Ishikawa (cell line): ENCODE data around the gene USE1.
A peak's percentile ranks its signal among the peaks of the same experiment; 100 is the strongest.

Experiments
- CEBPB ChIP-seq: IDR thresholded peaks from 2 replicates; pipeline ENCODE4 v1.6.1; 2012
- CREB1 ChIP-seq: IDR thresholded peaks from 2 replicates; pipeline ENCODE4 v1.6.1; 2012; ENCODE audit warnings: low read depth
- EGR1 ChIP-seq: IDR thresholded peaks from 2 replicates; pipeline ENCODE4 v1.6.1; 2012
- EP300 ChIP-seq: IDR thresholded peaks from 2 replicates; pipeline ENCODE4 v1.6.1; 2012; ENCODE audit warnings: borderline replicate concordance
- FOXM1 ChIP-seq: IDR thresholded peaks from 2 replicates; pipeline ENCODE4 v1.6.1; 2012; ENCODE audit warnings: low read depth, borderline replicate concordance
- NFIC ChIP-seq: IDR thresholded peaks from 2 replicates; pipeline ENCODE4 v1.6.1; 2012
- RAD21 ChIP-seq: IDR thresholded peaks from 2 replicates; pipeline ENCODE4 v1.6.1; 2012; ENCODE audit warnings: low read depth
- TAF1 ChIP-seq: IDR thresholded peaks from 2 replicates; pipeline ENCODE4 v1.6.1; 2012; ENCODE audit warnings: low read depth, mild to moderate bottlenecking
- TCF12 ChIP-seq: IDR thresholded peaks from 2 replicates; pipeline ENCODE4 v1.6.1; 2012; ENCODE audit warnings: low read depth
- TEAD4 ChIP-seq: IDR thresholded peaks from 2 replicates; pipeline ENCODE4 v1.6.1; 2012
- YY1 ChIP-seq: IDR thresholded peaks from 2 replicates; pipeline ENCODE4 v1.6.1; 2012; ENCODE audit warnings: low read depth
- ZBTB7A ChIP-seq: IDR thresholded peaks from 2 replicates; pipeline ENCODE4 v1.6.1; 2012; ENCODE audit warnings: low read depth
- TF ChIP-seq, protein P1 (sequence below): IDR thresholded peaks from 2 replicates; pipeline ENCODE4 v1.6.1; 2012
- TF ChIP-seq, protein P2 (sequence below): IDR thresholded peaks from 2 replicates; pipeline ENCODE4 v1.6.1; 2012
- TF ChIP-seq, protein P3 (sequence below): IDR thresholded peaks from 2 replicates; pipeline ENCODE4 v1.6.1; 2012; ENCODE audit warnings: low read depth, mild to moderate bottlenecking

The USE1 gene

DNA sequence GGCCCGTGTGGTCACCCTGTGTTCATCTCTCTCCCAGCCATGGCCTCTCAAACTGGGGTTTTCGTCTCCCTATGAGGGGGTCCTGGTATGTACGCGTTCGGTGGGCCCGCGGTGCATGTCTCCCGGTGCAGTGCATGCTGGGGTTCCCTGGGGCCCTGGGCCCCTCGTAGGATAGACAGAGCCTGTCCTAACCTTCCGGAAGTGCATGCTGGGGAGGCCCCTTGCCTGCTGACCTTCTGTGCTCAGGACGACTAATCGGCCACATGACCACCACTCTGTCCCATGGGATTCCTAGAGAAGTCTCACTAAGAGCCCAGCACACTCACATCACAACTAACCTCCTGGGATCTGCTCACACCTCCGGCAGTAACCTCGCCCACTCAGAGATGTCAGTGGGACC, 4.9 kb upstream of the USE1 start:
- TF ChIP-seq TCF12 (no peak), NFIC (no peak), CEBPB (no peak), EGR1 (no peak), YY1 (no peak), TEAD4 (no peak), RAD21 (no peak), FOXM1 (no peak), EP300 (no peak), TAF1 (no peak), ZBTB7A (no peak), CREB1 (no peak)
- TF ChIP-seq, protein P1, sequence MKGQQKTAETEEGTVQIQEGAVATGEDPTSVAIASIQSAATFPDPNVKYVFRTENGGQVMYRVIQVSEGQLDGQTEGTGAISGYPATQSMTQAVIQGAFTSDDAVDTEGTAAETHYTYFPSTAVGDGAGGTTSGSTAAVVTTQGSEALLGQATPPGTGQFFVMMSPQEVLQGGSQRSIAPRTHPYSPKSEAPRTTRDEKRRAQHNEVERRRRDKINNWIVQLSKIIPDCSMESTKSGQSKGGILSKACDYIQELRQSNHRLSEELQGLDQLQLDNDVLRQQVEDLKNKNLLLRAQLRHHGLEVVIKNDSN = no peak
- TF ChIP-seq, protein P2, sequence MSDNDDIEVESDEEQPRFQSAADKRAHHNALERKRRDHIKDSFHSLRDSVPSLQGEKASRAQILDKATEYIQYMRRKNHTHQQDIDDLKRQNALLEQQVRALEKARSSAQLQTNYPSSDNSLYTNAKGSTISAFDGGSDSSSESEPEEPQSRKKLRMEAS = no peak
- TF ChIP-seq, protein P3, sequence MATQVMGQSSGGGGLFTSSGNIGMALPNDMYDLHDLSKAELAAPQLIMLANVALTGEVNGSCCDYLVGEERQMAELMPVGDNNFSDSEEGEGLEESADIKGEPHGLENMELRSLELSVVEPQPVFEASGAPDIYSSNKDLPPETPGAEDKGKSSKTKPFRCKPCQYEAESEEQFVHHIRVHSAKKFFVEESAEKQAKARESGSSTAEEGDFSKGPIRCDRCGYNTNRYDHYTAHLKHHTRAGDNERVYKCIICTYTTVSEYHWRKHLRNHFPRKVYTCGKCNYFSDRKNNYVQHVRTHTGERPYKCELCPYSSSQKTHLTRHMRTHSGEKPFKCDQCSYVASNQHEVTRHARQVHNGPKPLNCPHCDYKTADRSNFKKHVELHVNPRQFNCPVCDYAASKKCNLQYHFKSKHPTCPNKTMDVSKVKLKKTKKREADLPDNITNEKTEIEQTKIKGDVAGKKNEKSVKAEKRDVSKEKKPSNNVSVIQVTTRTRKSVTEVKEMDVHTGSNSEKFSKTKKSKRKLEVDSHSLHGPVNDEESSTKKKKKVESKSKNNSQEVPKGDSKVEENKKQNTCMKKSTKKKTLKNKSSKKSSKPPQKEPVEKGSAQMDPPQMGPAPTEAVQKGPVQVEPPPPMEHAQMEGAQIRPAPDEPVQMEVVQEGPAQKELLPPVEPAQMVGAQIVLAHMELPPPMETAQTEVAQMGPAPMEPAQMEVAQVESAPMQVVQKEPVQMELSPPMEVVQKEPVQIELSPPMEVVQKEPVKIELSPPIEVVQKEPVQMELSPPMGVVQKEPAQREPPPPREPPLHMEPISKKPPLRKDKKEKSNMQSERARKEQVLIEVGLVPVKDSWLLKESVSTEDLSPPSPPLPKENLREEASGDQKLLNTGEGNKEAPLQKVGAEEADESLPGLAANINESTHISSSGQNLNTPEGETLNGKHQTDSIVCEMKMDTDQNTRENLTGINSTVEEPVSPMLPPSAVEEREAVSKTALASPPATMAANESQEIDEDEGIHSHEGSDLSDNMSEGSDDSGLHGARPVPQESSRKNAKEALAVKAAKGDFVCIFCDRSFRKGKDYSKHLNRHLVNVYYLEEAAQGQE = no peak

DNA sequence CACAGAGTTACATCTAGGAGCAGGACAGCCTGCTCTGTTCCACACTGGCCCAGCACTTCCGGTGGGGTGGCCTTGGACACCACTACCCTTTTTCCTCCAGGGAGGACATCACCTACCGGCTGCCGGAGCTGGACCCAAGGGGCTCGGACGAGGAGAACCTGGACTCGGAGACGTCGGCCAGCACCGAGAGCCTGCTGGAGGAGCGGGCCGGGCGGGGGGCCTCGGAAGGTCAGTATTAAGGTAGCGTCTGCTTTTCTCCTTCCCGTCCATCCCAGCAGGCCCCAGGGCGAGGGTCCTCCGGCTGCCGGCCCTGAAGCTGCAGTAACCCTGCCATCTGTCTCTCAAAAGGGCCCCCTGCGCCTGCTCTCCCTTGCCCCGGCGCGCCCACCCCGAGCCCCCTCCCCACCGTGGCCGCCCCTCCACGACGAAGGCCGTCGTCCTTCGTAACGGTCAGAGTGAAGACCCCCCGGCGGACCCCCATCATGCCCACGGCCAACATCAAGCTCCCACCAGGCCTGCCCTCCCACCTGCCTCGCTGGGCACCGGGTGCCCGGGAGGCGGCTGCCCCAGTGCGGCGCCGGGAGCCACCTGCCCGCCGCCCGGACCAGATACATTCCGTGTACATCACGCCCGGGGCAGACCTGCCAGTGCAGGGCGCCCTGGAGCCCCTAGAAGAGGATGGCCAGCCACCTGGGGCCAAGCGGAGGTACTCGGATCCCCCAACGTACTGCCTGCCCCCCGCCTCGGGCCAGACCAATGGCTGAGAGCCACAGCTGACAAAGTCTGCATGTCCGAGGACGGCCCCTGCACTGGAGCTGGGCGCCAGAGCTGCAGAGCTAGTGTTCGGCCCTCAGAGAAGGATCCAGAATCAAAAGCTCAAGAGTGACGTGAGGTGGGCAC, 3.4 kb upstream of the USE1 start:
- TF ChIP-seq, protein P2 = no peak
- TF ChIP-seq NFIC (no peak), FOXM1 (no peak), ZBTB7A (no peak), TAF1 (no peak)

DNA sequence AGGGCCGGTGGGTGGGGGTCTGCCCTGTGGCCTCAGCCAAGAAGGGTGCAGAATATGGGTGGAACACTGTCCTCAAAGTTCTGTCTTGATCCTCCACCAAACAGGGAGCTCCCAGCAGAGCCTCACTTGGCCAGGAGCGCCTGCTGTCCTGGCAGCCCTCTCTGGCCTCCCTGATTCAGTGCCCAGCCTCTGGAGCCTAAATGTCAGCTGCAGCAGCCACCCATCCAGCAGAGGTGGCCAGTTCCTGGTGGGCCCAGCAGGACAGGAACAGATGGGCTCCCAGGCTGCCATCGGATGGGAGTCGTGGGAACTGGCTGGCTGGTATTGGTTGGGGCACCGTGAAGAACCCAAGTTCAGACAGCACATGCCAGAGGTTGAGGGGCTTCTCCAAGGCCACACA, 1.8 kb upstream of the USE1 start:
- TF ChIP-seq, protein P2 = no peak

DNA sequence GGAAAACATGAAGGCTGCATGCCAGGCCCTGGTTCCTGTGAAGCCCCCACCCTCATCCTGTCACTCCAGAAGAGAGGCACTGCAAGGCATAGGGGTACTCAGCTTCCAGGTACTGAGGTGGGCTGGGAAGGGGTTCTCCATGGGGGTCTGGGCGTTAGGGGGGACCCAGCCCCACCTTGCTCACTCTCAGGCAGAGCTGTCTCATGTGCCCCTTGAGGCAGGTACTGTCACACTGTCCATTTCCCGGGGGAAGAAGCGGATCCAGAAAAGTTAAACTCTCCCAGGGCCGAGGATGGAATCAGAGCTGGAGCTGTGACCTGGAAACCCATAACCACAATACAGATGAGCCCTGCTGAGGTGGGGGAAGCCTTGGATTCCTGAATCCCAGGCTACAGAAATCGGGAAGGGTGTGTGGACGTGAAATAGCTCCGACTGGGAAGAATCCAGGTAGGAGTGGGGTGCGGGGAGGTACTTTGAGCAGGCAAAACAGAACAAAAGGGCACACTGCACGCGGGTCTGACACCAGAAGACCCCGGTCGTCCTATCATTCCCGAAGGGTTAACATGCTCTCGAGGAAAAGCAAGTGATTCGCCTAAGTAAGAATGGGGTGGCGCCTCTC, 540 bp upstream of the USE1 start:
- no peak for TF ChIP-seq CREB1
- TF ChIP-seq YY1 = no peak
- TF ChIP-seq TCF12 = no peak
- no peak for TF ChIP-seq TAF1
- TF ChIP-seq NFIC = no peak
- TF ChIP-seq, protein P3 = no peak
- TF ChIP-seq FOXM1 = no peak
- no peak for TF ChIP-seq TEAD4
- no peak for TF ChIP-seq ZBTB7A
- TF ChIP-seq RAD21 = no peak
- no peak for TF ChIP-seq EP300
- no peak for TF ChIP-seq CEBPB
- TF ChIP-seq, protein P1 = no peak
- TF ChIP-seq, protein P2 = no peak
- no peak for TF ChIP-seq EGR1

- TF ChIP-seq NFIC = peak; percentile 65
- TF ChIP-seq EP300 = no peak
- TF ChIP-seq FOXM1 = no peak
- TF ChIP-seq CREB1 = no peak
These were observed 1.0 kb downstream of the USE1 start for GRCh38 chr19:17216058-17216670.
